HepG2 (cell line): Measurements from ENCODE around the gene FGA. TPM values are rescaled to one million over a fixed set of nuclear protein-coding genes. Genes with fewer than 3 reads are reported as not detected.
"Not testable (repeated sequence)": the region's sequence is repeated elsewhere in the genome, so short reads cannot be mapped to it uniquely, and the experiment has no call there.

Source experiments
- ATAC-seq: fragments of 200-7000 bp; cut with Tn5 transposase; 3 replicates; pipeline ENCODE4 v1.9.1; 2020; ENCODE audit warnings: mild to moderate bottlenecking, moderate library complexity
- BruUV-seq: library from RNA; stranded (reverse); fragments of 400-500 nt; replicated peaks from 2 replicates; lab custom pipeline; 2021; lab: Mats Ljungman, UMichigan
- CTCF ChIA-PET: fragments of 300-600 bp; formaldehyde crosslinking; extraction: SDS; loops from one replicate; lab custom pipeline; 2021; ENCODE audit warnings: low total read pairs, inconsistent platforms, low intra/inter-chr PET ratio; lab: Yijun Ruan, JAX
- POLR2A ChIA-PET: fragments of 350-600 bp; sonication (Branson Sonifier 250); formaldehyde crosslinking; loops from one replicate; lab custom pipeline; 2020; ENCODE audit warnings: antibody characterized with exemption, inconsistent platforms; lab: Yijun Ruan, JAX
- DNase-seq: peaks from one replicate; pipeline ENCODE4 v3.0.0-alpha.2; 2015; ENCODE audit warnings: low spot score
- FAIRE-seq: peaks from 3 replicates; lab custom pipeline; 2011; peaks lifted over from hg19 to GRCh38; lab: Jason Lieb, UNC
- H2AFZ ChIP-seq: one replicate; pipeline ENCODE4 v1.6.1; 2011; ENCODE audit warnings: low read length, inconsistent platforms
- H3K27ac ChIP-seq: fragments of 300-600 bp; 3 replicates; pipeline ENCODE4 v1.8.0; 2011; ENCODE audit warnings: mixed run types, mild to moderate bottlenecking, mixed read lengths, low read length, inconsistent platforms; ENCODE audit not compliant: insufficient read depth; ENCODE audit errors: extremely low read length
- H3K27me3 ChIP-seq, 2 experiments: fragments of 200-600 bp in 1 of 2; 2 replicates in 1 of 2; 3 replicates in 1 of 2; pipeline versions ENCODE4 v1.6.0 to v1.8.0; 2011; ENCODE audit warnings: low read length in 2 of 2, mild to moderate bottlenecking in 2 of 2, moderate library complexity in 2 of 2, inconsistent platforms in 1 of 2; ENCODE audit not compliant: insufficient read depth in 2 of 2, control insufficient read depth in 1 of 2
- H3K36me3 ChIP-seq, 2 experiments: fragments of 200-600 bp in 1 of 2; replicated peaks in 1 of 2; 2 replicates in 1 of 2; 3 replicates in 1 of 2; pipeline versions ENCODE4 v1.5.1 to v1.8.0; 2011; ENCODE audit warnings: low read length in 2 of 2, inconsistent platforms in 1 of 2; ENCODE audit not compliant: insufficient read depth in 2 of 2, control insufficient read depth in 1 of 2
- H3K4me1 ChIP-seq: 2 replicates; pipeline ENCODE4 v1.5.1; 2012; ENCODE audit warnings: low read length, inconsistent platforms; ENCODE audit not compliant: insufficient read depth
- H3K4me2 ChIP-seq: 2 replicates; pipeline ENCODE4 v1.6.0; 2011; ENCODE audit warnings: low read depth, low read length, inconsistent platforms
- H3K4me3 ChIP-seq, 3 experiments: fragments of 200-600 bp in 1 of 3; sonication (generic), shearing (Covaris generic) in 1 of 3; replicated peaks in 1 of 3; 2 replicates each; pipeline ENCODE4 v1.5.1; 2011 to 2016; ENCODE audit warnings: low read length in 3 of 3, inconsistent platforms in 2 of 3, low read depth in 2 of 3, mild to moderate bottlenecking in 2 of 3, control low read depth in 1 of 3, mixed read lengths in 1 of 3; ENCODE audit not compliant: insufficient read depth in 1 of 3
- H3K79me2 ChIP-seq: one replicate; pipeline ENCODE4 v1.6.1; 2011; ENCODE audit warnings: low read length, inconsistent platforms; ENCODE audit not compliant: insufficient read depth
- H3K9ac ChIP-seq: 2 replicates; pipeline ENCODE4 v1.6.0; 2011; ENCODE audit warnings: mild to moderate bottlenecking, low read depth, low read length, inconsistent platforms; ENCODE audit not compliant: insufficient read depth
- H3K9me3 ChIP-seq: 2 replicates; pipeline ENCODE4 v1.5.1; 2012; ENCODE audit warnings: mild to moderate bottlenecking, low read length
- H4K20me1 ChIP-seq: 2 replicates; pipeline ENCODE4 v1.6.0; 2011; ENCODE audit warnings: inconsistent platforms, mild to moderate bottlenecking, low read length, moderate library complexity; ENCODE audit not compliant: insufficient read depth
- ARID5B ChIP-seq: IDR thresholded peaks from 2 replicates; pipeline ENCODE4 v1.4.0; 2020; ENCODE audit warnings: mild to moderate bottlenecking, missing genetic modification reagents
- FOXA1 ChIP-seq, 2 experiments: fragments of 450-650 bp in 1 of 2; sonication (generic) in 1 of 2; formaldehyde crosslinking in 1 of 2; IDR thresholded peaks; 2 replicates each; pipeline versions ENCODE4 v1.4.0 to v1.6.1; 2016 to 2020; ENCODE audit warnings: missing genetic modification reagents in 1 of 2
- HOXA3 ChIP-seq: sonication (generic); formaldehyde crosslinking; IDR thresholded peaks from 2 replicates; pipeline ENCODE4 v1.5.0; 2020; ENCODE audit warnings: missing genetic modification reagents
- KDM5B ChIP-seq: sonication (generic); formaldehyde crosslinking; IDR thresholded peaks from 2 replicates; pipeline ENCODE4 v1.4.0; 2020; ENCODE audit warnings: missing genetic modification reagents, mild to moderate bottlenecking, borderline replicate concordance
- MED1 ChIP-seq: sonication (generic); formaldehyde crosslinking; IDR thresholded peaks from 2 replicates; pipeline ENCODE4 v1.4.0; 2020; ENCODE audit warnings: missing genetic modification reagents
- POGZ ChIP-seq: sonication (generic); formaldehyde crosslinking; IDR thresholded peaks from 2 replicates; pipeline ENCODE4 v1.4.0; 2020; ENCODE audit warnings: mild to moderate bottlenecking, missing genetic modification reagents
- RARA ChIP-seq: IDR thresholded peaks from 2 replicates; pipeline ENCODE4 v1.6.1; 2016; ENCODE audit warnings: missing genetic modification reagents, missing compliant biosample characterization
- SOX13 ChIP-seq, 3 experiments: fragments of 450-650 bp in 1 of 3; sonication (generic) in 1 of 3; formaldehyde crosslinking in 1 of 3; IDR thresholded peaks in 2 of 3; conservative IDR thresholded peaks in 1 of 3; 2 replicates each; pipeline versions ENCODE4 v1.5.0 to v1.6.1; 2016 to 2020; ENCODE audit warnings: antibody characterized with exemption in 1 of 3, mild to moderate bottlenecking in 1 of 3, missing compliant biosample characterization in 1 of 3, missing genetic modification reagents in 1 of 3, moderate library complexity in 1 of 3
- ZFP91 ChIP-seq: sonication (generic); formaldehyde crosslinking; IDR thresholded peaks from 2 replicates; pipeline ENCODE4 v1.9.0; 2022; ENCODE audit warnings: missing genetic modification reagents, mild to moderate bottlenecking, borderline replicate concordance
- ZNF121 ChIP-seq: sonication (generic); formaldehyde crosslinking; IDR thresholded peaks from 2 replicates; pipeline ENCODE4 v1.5.0; 2020; ENCODE audit warnings: mild to moderate bottlenecking, missing genetic modification reagents
- ZNF644 ChIP-seq: IDR thresholded peaks from 2 replicates; pipeline ENCODE4 v1.6.1; 2016; ENCODE audit warnings: low read depth
- WGBS: methylation state at CpG from one replicate; pipeline ENCODE4 v1.1.6; 2017; ENCODE audit warnings: low lambda C conversion rate; 5-methylcytosine and 5-hydroxymethylcytosine counted together
- in situ Hi-C: cut with HindIII; loops from 2 replicates; pipeline ENCODE4 v1.10.0; 2017; ENCODE audit warnings: low pct_unique_long_range_greater_than_20kb; ENCODE audit not compliant: extremely low pct_ligation_motif_present
- intact Hi-C: fragments of 100-400 bp; cut with micrococcal nuclease; formaldehyde crosslinking; loops from one replicate; pipeline ENCODE4 v1.10.0; 2022; ENCODE audit not compliant: unreplicated experiment
- polyA plus RNA-seq, 8 experiments: library from polyadenylated mRNA; depleted of rRNA in 3 of 8; stranded (reverse) in 7 of 8; unstranded in 1 of 8; fragments of >200 nt; fragmentation: Illumina TruSeq in 4 of 8; extraction: Trizol in 4 of 8; gene quantifications; 2 replicates each; pipeline versions ENCODE4 v1.2.1 to v1.2.3, GENCODE V29; 2011 to 2016; ENCODE audit warnings: low read depth in 4 of 8, missing spikeins in 1 of 8, mixed read lengths in 1 of 8; ENCODE audit not compliant: insufficient read depth in 1 of 8
- total RNA-seq, 5 experiments: library from RNA; depleted of rRNA; stranded (reverse); fragments of >200 nt; fragmentation: Illumina TruSeq; extraction: Trizol; gene quantifications; 2 replicates each; pipeline ENCODE4 v1.2.3, GENCODE V29; 2016; ENCODE audit warnings: low read depth in 1 of 5
- TF ChIP-seq, protein P1 (sequence below): sonication (generic); formaldehyde crosslinking; IDR thresholded peaks from 2 replicates; pipeline ENCODE4 v1.4.0; 2020; ENCODE audit warnings: missing genetic modification reagents, mild to moderate bottlenecking, borderline replicate concordance

FGA gene
- total and polyA plus RNA-seq, 2 of the 13 experiments (the other 11 are each of a cell fraction or from before 2014, with no cell fraction given): 640 to 1,523 TPM

- H3K9me3 ChIP-seq; H3K4me3 ChIP-seq; H3K27me3 ChIP-seq; ATAC-seq; DNase-seq; FAIRE-seq; intact Hi-C loops; H4K20me1 ChIP-seq; H3K79me2 ChIP-seq; BruUV-seq; H2AFZ ChIP-seq; in situ Hi-C loops; H3K36me3 ChIP-seq; TF ChIP-seq FOXA1, SOX13 (IDR thresholded peaks at IDR 0.05): not testable (repeated sequence)
- H3K27ac ChIP-seq: peak overlapping the region; percentile 77
- POLR2A ChIA-PET: interaction anchor here (1.9 to 2.7 kb wide), 8 partner anchors 9 to 38 kb away, joined by 7 to 127 read pairs (median 30); partner anchors contain the start of genes FGA, FGB and FGG
- CTCF ChIA-PET: interaction anchor here (0.7 to 1.3 kb wide), 2 partner anchors 20 to 37 kb away, joined by 3 to 4 read pairs; no protein-coding TSS in a partner anchor
- 69% methylated on average over 11 of the region's 11 CpGs for WGBS
- peaks cover 95% of the 10 kb centered on the region for H3K4me1 ChIP-seq
- peak overlapping the region; percentile 74 for H3K4me2 ChIP-seq
- H3K9ac ChIP-seq: peak overlapping the region; percentile 19; the same call in 1 of the 2 replicates
- TF ChIP-seq FOXA1 (CRISPR knock-in tag; IDR thresholded peaks at IDR 0.05) (0 out of 2 replicates have a peak, but pooled peaks have one; percentile 14), ZFP91 (CRISPR knock-in tag) (peak; percentile 20; the same call in 1 of the 2 replicates), ZNF644 (CRISPR knock-in tag) (peak; percentile 29; the same call in 1 of the 2 replicates), MED1 (CRISPR knock-in tag) (peak; percentile 42; the same call in 1 of the 2 replicates), ARID5B (peak; percentile 47; the same call in 1 of the 2 replicates), SOX13 (CRISPR knock-in tag; conservative IDR thresholded peaks at IDR 0.05 in 1 of 2, IDR thresholded peaks at IDR 0.05 in 1 of 2) (peak in 1 of 2 experiments; percentile 25; a peak in 1 of 4 replicates), KDM5B (0 out of 2 replicates have a peak, but pooled peaks have one; percentile 24), HOXA3 (CRISPR knock-in tag) (peak; percentile 35; the same call in 1 of the 2 replicates), ZNF121 (CRISPR knock-in tag) (peak; percentile 42; the same call in 1 of the 2 replicates), RARA (CRISPR knock-in tag) (peak; percentile 93), POGZ (CRISPR knock-in tag) (peak; percentile 32; the same call in 1 of the 2 replicates)
- TF ChIP-seq, protein P1, sequence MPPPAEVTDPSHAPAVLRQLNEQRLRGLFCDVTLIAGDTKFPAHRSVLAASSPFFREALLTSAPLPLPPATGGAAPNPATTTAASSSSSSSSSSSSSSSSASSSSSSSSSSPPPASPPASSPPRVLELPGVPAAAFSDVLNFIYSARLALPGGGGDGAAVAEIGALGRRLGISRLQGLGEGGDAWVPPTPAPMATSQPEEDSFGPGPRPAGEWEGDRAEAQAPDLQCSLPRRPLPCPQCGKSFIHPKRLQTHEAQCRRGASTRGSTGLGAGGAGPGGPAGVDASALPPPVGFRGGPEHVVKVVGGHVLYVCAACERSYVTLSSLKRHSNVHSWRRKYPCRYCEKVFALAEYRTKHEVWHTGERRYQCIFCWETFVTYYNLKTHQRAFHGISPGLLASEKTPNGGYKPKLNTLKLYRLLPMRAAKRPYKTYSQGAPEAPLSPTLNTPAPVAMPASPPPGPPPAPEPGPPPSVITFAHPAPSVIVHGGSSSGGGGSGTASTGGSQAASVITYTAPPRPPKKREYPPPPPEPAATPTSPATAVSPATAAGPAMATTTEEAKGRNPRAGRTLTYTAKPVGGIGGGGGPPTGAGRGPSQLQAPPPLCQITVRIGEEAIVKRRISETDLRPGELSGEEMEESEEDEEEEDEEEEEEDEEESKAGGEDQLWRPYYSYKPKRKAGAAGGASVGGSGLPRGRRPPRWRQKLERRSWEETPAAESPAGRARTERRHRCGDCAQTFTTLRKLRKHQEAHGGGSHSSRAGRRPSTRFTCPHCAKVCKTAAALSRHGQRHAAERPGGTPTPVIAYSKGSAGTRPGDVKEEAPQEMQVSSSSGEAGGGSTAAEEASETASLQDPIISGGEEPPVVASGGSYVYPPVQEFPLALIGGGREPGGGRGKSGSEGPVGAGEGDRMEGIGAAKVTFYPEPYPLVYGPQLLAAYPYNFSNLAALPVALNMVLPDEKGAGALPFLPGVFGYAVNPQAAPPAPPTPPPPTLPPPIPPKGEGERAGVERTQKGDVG (CRISPR knock-in tag): peak; percentile 41; the same call in 1 of the 2 replicates
These were observed 6.7 kb upstream of the FGA start for GRCh38 chr4:154597281-154597680.
